Measurements from ENCODE around the gene MSH2.
"Not testable (repeated sequence)": the region's sequence is repeated elsewhere in the genome, so short reads cannot be mapped to it uniquely, and the experiment has no call there.

Gene MSH2

GRCh38 chr2:47402805-47403608, at the start of gene MSH2:
Gene MSH2 (plus strand): TSS chr2:47403156. CDS start chr2:47403192, 36 bp downstream.
- DNase-seq = peak; percentile 95 to 99

GRCh38 chr2:47354013-47354847, 48.7 kb upstream of the MSH2 start:
- no peak for DNase-seq

GRCh38 chr2:47354848-47355204, 48.1 kb upstream of the MSH2 start:
- no peak for DNase-seq

- no peak for DNase-seq
Measured at GRCh38 chr2:47357483-47357882, 45.5 kb upstream of the MSH2 start.

- DNase-seq = no peak
Measured at GRCh38 chr2:47359375-47359868, 43.5 kb upstream of the MSH2 start.

- DNase-seq = no peak
Measured at GRCh38 chr2:47360283-47360682, 42.7 kb upstream of the MSH2 start.

GRCh38 chr2:47360927-47361326, 42.0 kb upstream of the MSH2 start:
- DNase-seq = no peak

- DNase-seq = not testable (repeated sequence)
Measured at GRCh38 chr2:47361505-47362229, 41.3 kb upstream of the MSH2 start.

- DNase-seq = peak in 1 of 2 experiments; percentile 30
Measured at GRCh38 chr2:47373747-47374146, 29.2 kb upstream of the MSH2 start.

GRCh38 chr2:47375307-47375706, 27.6 kb upstream of the MSH2 start:
- DNase-seq = no peak

- no peak for DNase-seq
Measured at GRCh38 chr2:47379384-47379783, 23.6 kb upstream of the MSH2 start.

GRCh38 chr2:47381408-47381807, 21.5 kb upstream of the MSH2 start:
- DNase-seq = no peak

- DNase-seq = no peak
Measured at GRCh38 chr2:47386551-47386950, 16.4 kb upstream of the MSH2 start.

- DNase-seq = no peak
Measured at GRCh38 chr2:47388888-47389287, 14.1 kb upstream of the MSH2 start.

GRCh38 chr2:47389692-47390091, 13.3 kb upstream of the MSH2 start:
- DNase-seq = no peak

- DNase-seq = no peak
Measured at GRCh38 chr2:47401789-47402554, 984 bp upstream of the MSH2 start.

GRCh38 chr2:47402555-47402804, 476 bp upstream of the MSH2 start:
- no peak for DNase-seq

- peak in 1 of 2 experiments; percentile 45 for DNase-seq
Measured at GRCh38 chr2:47403609-47404193, 745 bp downstream of the MSH2 start.

- DNase-seq = no peak
Measured at GRCh38 chr2:47404356-47404755, 1.4 kb downstream of the MSH2 start.

GRCh38 chr2:47405757-47406156, 2.8 kb downstream of the MSH2 start:
- no peak for DNase-seq

- not testable (repeated sequence) for DNase-seq
Measured at GRCh38 chr2:47406649-47407330, 3.8 kb downstream of the MSH2 start.

- not testable (repeated sequence) for DNase-seq
Measured at GRCh38 chr2:47407976-47408375, 5.0 kb downstream of the MSH2 start.

All from NCI-H524 (cell line).